CD4-positive, alpha-beta T cell treated with Interleukin-15 for 1 hour (primary cell): ENCODE results near the gene TNFSF11.
"Not testable (repeated sequence)": the region's sequence is repeated elsewhere in the genome, so short reads cannot be mapped to it uniquely, and the experiment has no call there.

ENCODE experiments used
- DNase-seq: peaks from one replicate; pipeline ENCODE4 v3.0.0-alpha.2; 2020

TNFSF11 gene

GRCh38 chr13:42574011-42574410 is at the start of gene TNFSF11:
TSS of gene TNFSF11 (plus strand) at chr13:42574152. CDS start at chr13:42574304, 152 bp downstream.
- no peak for DNase-seq

- no peak for DNase-seq
Observed at GRCh38 chr13:42524487-42525034, 49.4 kb upstream of the TNFSF11 start.

GRCh38 chr13:42525035-42525504 is 48.9 kb upstream of the TNFSF11 start:
- DNase-seq, result no peak

GRCh38 chr13:42526276-42526675 is 47.7 kb upstream of the TNFSF11 start:
- no peak for DNase-seq

GRCh38 chr13:42526804-42527203 is 47.1 kb upstream of the TNFSF11 start:
- DNase-seq, result no peak

GRCh38 chr13:42532561-42533335 is 41.2 kb upstream of the TNFSF11 start:
- no peak for DNase-seq

GRCh38 chr13:42533336-42533591 is 40.7 kb upstream of the TNFSF11 start:
- DNase-seq, result no peak

- no peak for DNase-seq
Observed at GRCh38 chr13:42534785-42535184, 39.2 kb upstream of the TNFSF11 start.

GRCh38 chr13:42538996-42539395 is 35.0 kb upstream of the TNFSF11 start:
- DNase-seq, result no peak

GRCh38 chr13:42539670-42540069 is 34.3 kb upstream of the TNFSF11 start:
- DNase-seq, result no peak

- DNase-seq, result no peak
Observed at GRCh38 chr13:42543215-42543797, 30.6 kb upstream of the TNFSF11 start.

GRCh38 chr13:42544246-42544926 is 29.6 kb upstream of the TNFSF11 start:
- DNase-seq, result no peak

- no peak for DNase-seq
Observed at GRCh38 chr13:42545842-42546241, 28.1 kb upstream of the TNFSF11 start.

GRCh38 chr13:42547612-42548011 is 26.3 kb upstream of the TNFSF11 start:
- no peak for DNase-seq

GRCh38 chr13:42548731-42549551 is 25.0 kb upstream of the TNFSF11 start:
- DNase-seq, result peak; percentile 66

GRCh38 chr13:42549552-42549936 is 24.4 kb upstream of the TNFSF11 start:
- DNase-seq, result no peak

- no peak for DNase-seq
Observed at GRCh38 chr13:42551611-42552010, 22.3 kb upstream of the TNFSF11 start.

GRCh38 chr13:42553098-42554046 is 20.6 kb upstream of the TNFSF11 start:
- DNase-seq, result no peak

- DNase-seq, result no peak
Observed at GRCh38 chr13:42559057-42559456, 14.9 kb upstream of the TNFSF11 start.

GRCh38 chr13:42559573-42560218 is 14.3 kb upstream of the TNFSF11 start:
- not testable (repeated sequence) for DNase-seq

GRCh38 chr13:42560320-42560719 is 13.6 kb upstream of the TNFSF11 start:
- DNase-seq, result not testable (repeated sequence)
